Measurements from ENCODE around the gene USP34.

The USP34 gene

GRCh38 chr2:61362873-61363272 lies 108.0 kb downstream of the USP34 start:
- DNase-seq, result no peak

GRCh38 chr2:61361068-61361467 lies 109.8 kb downstream of the USP34 start:
- DNase-seq, result no peak

GRCh38 chr2:61359058-61359457 lies 111.8 kb downstream of the USP34 start:
- DNase-seq, result no peak

DNA sequence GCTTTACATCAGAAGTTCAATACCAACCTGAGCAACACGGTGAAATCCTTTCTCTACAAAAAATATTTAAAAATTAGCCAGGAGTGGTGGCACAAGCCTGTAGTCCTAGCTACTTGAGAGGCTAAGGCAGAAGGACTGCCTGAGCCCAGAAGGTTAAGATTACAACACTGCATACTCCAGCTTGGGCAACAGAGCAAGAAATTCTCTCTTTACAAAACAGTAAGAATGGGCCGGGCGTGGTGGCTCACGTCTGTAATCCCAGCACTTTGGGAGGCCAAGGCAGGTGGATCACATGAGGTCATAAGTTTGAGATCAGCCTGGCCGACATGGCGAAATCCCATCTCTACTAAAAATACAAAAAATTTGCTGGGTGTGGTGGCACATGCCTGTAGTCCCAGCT lies 113.2 kb downstream of the USP34 start:
- no peak for DNase-seq

DNA sequence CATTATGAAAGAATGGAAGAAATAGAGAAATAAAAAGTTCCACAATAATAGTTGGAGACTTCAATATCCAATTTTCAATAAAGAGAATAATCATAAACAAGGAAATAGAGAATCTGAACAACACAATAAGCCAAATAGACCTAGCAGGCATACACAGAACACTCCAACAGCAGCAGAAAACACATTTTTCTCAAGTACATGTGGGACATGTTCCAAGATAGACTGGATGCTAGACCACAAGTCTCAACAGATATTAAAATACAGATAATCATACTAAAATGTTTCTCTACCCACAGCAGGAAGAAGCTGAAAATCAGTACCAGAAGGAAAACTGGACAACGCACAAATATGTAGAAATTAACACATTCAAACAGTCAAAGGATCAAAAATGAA lies 113.9 kb downstream of the USP34 start:
- no peak for DNase-seq

DNA sequence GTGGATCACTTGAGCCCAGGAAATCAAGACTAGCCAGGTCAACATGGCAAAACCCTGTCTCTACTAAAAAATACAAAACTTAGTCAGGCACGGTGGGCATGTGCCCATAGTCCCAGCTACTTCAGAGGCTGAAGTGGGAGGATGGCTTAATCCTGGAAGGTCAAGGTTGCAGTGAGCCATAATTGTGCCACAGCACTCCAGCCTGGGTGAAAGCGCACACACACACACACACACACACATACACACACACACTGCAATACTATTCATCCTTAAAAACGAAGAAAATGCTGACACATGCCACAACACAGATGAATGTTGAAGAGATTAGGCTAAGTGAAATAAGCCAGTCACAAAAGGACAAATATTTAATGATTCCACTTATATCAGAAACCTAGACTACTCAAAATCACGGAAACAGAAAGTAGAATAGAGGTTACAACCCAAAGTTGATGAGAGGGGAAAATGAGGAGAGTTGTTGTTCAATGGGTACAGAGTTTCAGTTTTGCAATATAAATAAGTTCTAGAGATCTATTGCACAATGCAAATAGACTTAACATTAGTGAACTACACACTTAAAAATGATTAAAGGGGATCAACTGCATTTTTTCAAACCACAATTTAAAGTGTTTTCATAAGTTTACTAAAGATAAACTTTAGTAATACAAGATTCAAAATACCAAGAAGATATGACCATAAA lies 114.5 kb downstream of the USP34 start:
- DNase-seq, result no peak

- DNase-seq, result no peak
Measured at GRCh38 chr2:61354543-61355197, 116.2 kb downstream of the USP34 start.

GRCh38 chr2:61353909-61354308 lies 117.0 kb downstream of the USP34 start:
- DNase-seq, result no peak

- DNase-seq, result no peak
Measured at GRCh38 chr2:61350777-61351176, 120.1 kb downstream of the USP34 start.

- DNase-seq, result no peak
Measured at GRCh38 chr2:61343141-61343540, 127.7 kb downstream of the USP34 start.

DNA sequence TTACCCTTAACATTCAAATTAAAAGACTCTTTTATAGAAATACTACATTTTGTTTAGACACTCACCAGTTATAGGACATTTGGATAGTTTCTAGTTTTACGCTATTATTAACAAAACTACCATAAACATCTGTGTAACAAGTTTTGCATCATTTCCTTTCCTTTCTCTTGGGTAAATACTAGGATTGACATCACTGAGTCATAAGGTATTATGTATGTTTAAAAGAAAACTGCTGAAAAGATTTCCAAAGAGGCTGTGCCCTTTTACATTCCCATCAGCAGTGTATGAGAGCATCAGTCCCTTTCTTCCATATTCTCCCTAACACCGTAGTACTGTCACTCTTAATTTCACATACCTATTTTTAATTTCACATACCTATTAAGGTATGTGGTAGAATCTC lies 130.6 kb downstream of the USP34 start:
- DNase-seq, result no peak

GRCh38 chr2:61338447-61338846 lies 132.4 kb downstream of the USP34 start:
- DNase-seq, result no peak

GRCh38 chr2:61335187-61335586 lies 135.7 kb downstream of the USP34 start:
- no peak for DNase-seq

- no peak for DNase-seq
Measured at GRCh38 chr2:61334466-61334865, 136.4 kb downstream of the USP34 start.

DNA sequence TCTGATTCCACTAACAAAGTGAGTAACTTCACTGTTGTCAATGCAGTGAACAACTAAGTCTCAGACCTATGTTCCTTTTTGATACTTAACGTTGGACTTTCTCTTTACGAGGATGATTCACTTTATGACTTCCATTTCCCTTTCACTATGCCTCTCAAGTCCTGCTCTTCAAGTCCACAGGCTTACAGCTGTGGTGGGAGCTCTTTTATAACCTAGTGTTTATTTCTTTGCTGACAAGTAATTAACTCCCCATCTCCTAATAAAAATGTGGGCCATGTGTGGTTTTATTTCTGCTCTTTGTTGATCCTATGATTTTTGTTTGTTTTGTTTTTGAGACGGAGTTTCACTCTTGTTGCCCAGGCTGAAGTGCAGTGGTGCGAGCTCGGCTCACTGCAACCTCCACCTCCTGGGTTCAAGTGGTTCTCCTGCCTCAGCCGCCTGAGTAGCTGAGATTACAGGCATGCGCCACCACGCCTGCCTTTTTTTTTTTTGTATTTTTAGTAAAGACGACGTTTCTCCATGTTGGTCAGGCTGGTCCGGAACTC lies 142.1 kb downstream of the USP34 start:
- no peak for DNase-seq

- no peak for DNase-seq
Measured at GRCh38 chr2:61327173-61327572, 143.7 kb downstream of the USP34 start.

- DNase-seq, result no peak
Measured at GRCh38 chr2:61326423-61326822, 144.5 kb downstream of the USP34 start.

- no peak for DNase-seq
Measured at GRCh38 chr2:61320181-61320580, 150.7 kb downstream of the USP34 start.

DNA sequence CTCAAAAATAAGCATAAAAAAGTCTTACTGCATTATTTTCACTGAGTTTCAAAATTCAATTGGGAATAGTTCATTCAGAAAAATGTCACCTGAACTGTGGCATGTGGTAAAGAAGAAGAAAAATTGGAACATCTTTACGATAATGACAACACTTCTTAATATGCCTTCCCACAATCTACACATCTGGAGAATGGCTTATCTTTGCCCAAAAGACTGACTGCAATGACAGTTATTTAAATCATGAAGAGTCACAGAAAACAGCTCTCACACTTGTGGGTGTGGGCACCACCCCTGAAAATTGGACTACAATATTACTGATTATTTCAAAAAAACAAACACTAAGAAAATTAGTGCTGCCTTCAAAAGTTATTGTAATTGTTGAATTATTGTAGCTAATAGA lies 152.3 kb downstream of the USP34 start:
- no peak for DNase-seq

- no peak for DNase-seq
Measured at GRCh38 chr2:61295981-61296380, 174.9 kb downstream of the USP34 start.

DNA sequence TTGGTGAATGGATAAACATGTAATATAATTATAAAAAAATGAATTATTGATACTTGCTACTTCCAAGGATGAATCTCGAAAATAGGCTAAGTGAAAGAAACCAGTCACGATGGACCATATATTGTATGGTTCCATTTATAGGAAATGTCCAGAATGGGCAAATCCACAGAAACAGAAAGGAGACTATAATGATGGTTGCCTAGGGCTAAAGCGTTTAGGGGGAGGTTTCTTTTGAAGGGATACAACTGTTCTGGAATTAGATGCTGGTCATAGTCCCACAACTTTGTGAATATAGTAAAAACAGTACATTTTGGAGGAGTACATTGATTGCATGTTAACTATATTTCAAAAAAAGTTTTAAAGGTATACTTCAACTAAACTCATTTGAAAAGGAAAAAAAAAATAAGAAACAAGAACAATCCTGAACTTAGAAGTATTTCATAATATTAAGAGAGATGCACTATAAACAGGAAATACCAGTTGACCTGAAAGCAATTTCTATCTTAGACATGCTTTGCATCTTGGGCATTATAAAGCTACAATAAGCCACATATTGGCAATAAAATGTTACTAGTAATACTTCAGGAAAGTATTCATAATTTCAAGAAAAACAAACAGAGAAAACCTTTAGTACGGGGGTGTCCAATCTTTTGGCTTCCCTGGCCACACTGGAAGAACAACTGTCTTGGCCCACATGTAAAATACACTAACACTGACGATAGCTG lies 178.9 kb downstream of the USP34 start:
- no peak for DNase-seq

GRCh38 chr2:61288070-61288841 lies 182.6 kb downstream of the USP34 start:
- DNase-seq, result no peak

GRCh38 chr2:61287254-61287653 lies 183.6 kb downstream of the USP34 start:
- no peak for DNase-seq
